ENCODE data around the gene LIMK2. TPM values are rescaled to one million over a fixed set of nuclear protein-coding genes. Genes with fewer than 3 reads are reported as not detected.

Gene LIMK2
- total and polyA plus RNA-seq, 9 of the 15 experiments (the other 6 are each of a cell fraction or from before 2014, with no cell fraction given) = 1.1 to 14.5 (median 8.5) TPM

DNA sequence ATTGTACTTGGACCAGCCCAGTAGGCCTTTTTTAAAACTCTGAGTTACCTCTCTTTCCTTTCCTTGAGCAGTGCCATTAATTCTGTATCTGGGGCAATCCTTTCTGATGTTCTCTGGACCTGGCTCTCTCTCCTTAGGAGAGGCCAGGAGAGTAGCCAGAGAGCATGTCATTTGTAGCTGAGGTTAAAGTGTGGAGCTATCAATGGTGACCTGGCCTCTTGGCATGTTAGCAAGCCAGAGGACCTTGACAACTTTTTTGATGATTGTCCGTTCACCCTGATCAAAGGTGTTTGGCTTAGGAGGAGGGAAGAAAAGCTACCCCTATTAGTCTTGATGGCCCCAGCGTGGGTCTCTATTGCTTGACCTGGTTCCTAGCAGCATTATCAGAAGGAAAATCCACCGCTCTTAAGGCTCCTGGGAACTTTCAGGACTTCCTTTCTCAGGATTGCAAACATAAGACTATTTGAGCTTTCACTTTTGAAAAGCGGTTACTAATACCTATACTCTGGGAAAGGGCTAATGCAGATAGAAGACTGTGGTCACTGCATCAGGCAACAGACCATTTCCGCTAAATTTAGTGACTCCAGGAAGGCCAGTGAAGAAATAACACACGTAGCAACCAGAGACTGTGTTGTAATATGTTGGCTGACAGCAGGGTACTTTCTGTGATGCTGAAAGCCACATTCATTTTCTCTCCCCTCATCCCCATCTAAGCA is 18.2 kb downstream of the LIMK2 start:
- Histone ChIP-seq H3K4me1 (replicated peaks in 1 of 2; ENCODE audit: control insufficient read depth in 2 of 2, insufficient read depth in 2 of 2, low read length in 2 of 2) (peaks cover 0 to 34% of the 10 kb centered on the region in 2 experiments; a peak in 3 of 5 replicates), H3K27me3 (ENCODE audit: control insufficient read depth in 2 of 2, insufficient read depth in 2 of 2, low read length in 2 of 2) (no peaks in the 10 kb centered on the region), H4K20me1 (replicated peaks; ENCODE audit: control insufficient read depth, insufficient read depth, low read length) (no peaks in the 10 kb centered on the region), H2AFZ (ENCODE audit: low read depth, low read length) (no peak overlapping the region), H3K27ac (ENCODE audit: extremely low read depth, low read depth, low read length) (peak overlapping the region; percentile 52; the same call in 1 of the 3 replicates), H3K9ac (ENCODE audit: insufficient read depth in 1 of 2, low read depth in 2 of 2, low read length in 2 of 2) (no peak overlapping the region), H3K36me3 (ENCODE audit: control insufficient read depth, insufficient read depth, low read length) (peaks cover 8% of the 10 kb centered on the region; the same call in 2 of the 3 replicates), H3K4me3 (no peak overlapping the region), H3K4me2 (ENCODE audit: insufficient read depth, low read length) (no peak overlapping the region), H3K9me3 (replicated peaks; ENCODE audit: control insufficient read depth, insufficient read depth, low read depth, low read length) (no peaks in the 10 kb centered on the region), H3K79me2 (ENCODE audit: control insufficient read depth, insufficient read depth, low read length) (no peaks in the 10 kb centered on the region; the same call in 2 of the 3 replicates), H3K9me1 (ENCODE audit: control insufficient read depth, insufficient read depth, low read length) (no peaks in the 10 kb centered on the region)
- intact Hi-C loops (cut with micrococcal nuclease) (loop anchor here (2.0 kb wide), 2 partner anchors 82 to 122 kb away; no protein-coding TSS in a partner anchor), in situ Hi-C loops (cut with MboI) (no loop called here)
- FAIRE-seq (no peak), ATAC-seq (no peak), DNase-seq (ENCODE audit: extremely low read depth in 1 of 4, low spot score in 3 of 4) (no peak)
- ChIA-PET CTCF (ENCODE audit: low intra/inter-chr PET ratio) (interaction anchor here (0.5 to 1.7 kb wide), 4 partner anchors 18 to 670 kb away, joined by 3 to 12 read pairs (median 3); partner anchors contain the start of gene LIMK2), POLR2A (interaction anchor here (1.0 to 1.1 kb wide), 3 partner anchors 10 to 145 kb away, joined by 3 to 4 read pairs (median 3); no protein-coding TSS in a partner anchor)
- BruUV-seq (replicated peaks) = no TSS peak
- 81% methylated on average over 5 of the region's 6 CpGs for whole genome bisulfite sequencing (ENCODE audit: insufficient coverage, low coverage, missing lambda C conversion rate)
- TF ChIP-seq RBM39 (optimal IDR thresholded peaks at IDR 0.05; ENCODE audit: low read depth, low read length) = no peak
- TF ChIP-seq WHSC1 (IDR thresholded peaks at IDR 0.05; ENCODE audit: low read length) = no peak
- TF ChIP-seq, protein P1, sequence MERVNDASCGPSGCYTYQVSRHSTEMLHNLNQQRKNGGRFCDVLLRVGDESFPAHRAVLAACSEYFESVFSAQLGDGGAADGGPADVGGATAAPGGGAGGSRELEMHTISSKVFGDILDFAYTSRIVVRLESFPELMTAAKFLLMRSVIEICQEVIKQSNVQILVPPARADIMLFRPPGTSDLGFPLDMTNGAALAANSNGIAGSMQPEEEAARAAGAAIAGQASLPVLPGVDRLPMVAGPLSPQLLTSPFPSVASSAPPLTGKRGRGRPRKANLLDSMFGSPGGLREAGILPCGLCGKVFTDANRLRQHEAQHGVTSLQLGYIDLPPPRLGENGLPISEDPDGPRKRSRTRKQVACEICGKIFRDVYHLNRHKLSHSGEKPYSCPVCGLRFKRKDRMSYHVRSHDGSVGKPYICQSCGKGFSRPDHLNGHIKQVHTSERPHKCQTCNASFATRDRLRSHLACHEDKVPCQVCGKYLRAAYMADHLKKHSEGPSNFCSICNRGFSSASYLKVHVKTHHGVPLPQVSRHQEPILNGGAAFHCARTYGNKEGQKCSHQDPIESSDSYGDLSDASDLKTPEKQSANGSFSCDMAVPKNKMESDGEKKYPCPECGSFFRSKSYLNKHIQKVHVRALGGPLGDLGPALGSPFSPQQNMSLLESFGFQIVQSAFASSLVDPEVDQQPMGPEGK (CRISPR knock-in tag; IDR thresholded peaks at IDR 0.05; ENCODE audit: borderline replicate concordance) = no peak
- TF ChIP-seq KAT8 (IDR thresholded peaks at IDR 0.05; ENCODE audit: low read depth) = no peak
- TF ChIP-seq SIX5 (IDR thresholded peaks at IDR 0.05; ENCODE audit: borderline replicate concordance in 1 of 2, insufficient read depth in 1 of 2, low read depth in 1 of 2, low read length in 2 of 2) = no peak
- no peak for TF ChIP-seq HDAC2 (IDR thresholded peaks at IDR 0.05)
- TF ChIP-seq, protein P2, sequence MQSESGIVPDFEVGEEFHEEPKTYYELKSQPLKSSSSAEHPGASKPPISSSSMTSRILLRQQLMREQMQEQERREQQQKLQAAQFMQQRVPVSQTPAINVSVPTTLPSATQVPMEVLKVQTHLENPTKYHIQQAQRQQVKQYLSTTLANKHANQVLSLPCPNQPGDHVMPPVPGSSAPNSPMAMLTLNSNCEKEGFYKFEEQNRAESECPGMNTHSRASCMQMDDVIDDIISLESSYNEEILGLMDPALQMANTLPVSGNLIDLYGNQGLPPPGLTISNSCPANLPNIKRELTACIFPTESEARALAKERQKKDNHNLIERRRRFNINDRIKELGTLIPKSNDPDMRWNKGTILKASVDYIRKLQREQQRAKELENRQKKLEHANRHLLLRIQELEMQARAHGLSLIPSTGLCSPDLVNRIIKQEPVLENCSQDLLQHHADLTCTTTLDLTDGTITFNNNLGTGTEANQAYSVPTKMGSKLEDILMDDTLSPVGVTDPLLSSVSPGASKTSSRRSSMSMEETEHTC (IDR thresholded peaks at IDR 0.05) = no peak
- TF ChIP-seq NELFE (IDR thresholded peaks at IDR 0.05; ENCODE audit: insufficient read depth, insufficient read length) = no peak
- TF ChIP-seq, protein P3, sequence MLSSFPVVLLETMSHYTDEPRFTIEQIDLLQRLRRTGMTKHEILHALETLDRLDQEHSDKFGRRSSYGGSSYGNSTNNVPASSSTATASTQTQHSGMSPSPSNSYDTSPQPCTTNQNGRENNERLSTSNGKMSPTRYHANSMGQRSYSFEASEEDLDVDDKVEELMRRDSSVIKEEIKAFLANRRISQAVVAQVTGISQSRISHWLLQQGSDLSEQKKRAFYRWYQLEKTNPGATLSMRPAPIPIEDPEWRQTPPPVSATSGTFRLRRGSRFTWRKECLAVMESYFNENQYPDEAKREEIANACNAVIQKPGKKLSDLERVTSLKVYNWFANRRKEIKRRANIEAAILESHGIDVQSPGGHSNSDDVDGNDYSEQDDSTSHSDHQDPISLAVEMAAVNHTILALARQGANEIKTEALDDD (IDR thresholded peaks at IDR 0.05) = no peak
- no peak for TF ChIP-seq CBFA2T2 (conservative IDR thresholded peaks at IDR 0.05)
- TF ChIP-seq, protein P4, sequence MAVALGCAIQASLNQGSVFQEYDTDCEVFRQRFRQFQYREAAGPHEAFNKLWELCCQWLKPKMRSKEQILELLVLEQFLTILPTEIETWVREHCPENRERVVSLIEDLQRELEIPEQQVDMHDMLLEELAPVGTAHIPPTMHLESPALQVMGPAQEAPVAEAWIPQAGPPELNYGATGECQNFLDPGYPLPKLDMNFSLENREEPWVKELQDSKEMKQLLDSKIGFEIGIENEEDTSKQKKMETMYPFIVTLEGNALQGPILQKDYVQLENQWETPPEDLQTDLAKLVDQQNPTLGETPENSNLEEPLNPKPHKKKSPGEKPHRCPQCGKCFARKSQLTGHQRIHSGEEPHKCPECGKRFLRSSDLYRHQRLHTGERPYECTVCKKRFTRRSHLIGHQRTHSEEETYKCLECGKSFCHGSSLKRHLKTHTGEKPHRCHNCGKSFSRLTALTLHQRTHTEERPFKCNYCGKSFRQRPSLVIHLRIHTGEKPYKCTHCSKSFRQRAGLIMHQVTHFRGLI (CRISPR knock-in tag; IDR thresholded peaks at IDR 0.05) = no peak
- TF ChIP-seq BRD9 (IDR thresholded peaks at IDR 0.05; ENCODE audit: low read depth, partially characterized antibody) = no peak
- TF ChIP-seq TCFL5 (CRISPR knock-in tag; conservative IDR thresholded peaks at IDR 0.05) = no peak

Measured in K562 (cell line).